SIG-M5 (cell line): Measurements from ENCODE around the gene CAPN5.
"Not testable (repeated sequence)": the region's sequence is repeated elsewhere in the genome, so short reads cannot be mapped to it uniquely, and the experiment has no call there.

Source experiments
- DNase-seq: peaks from one replicate; lab custom pipeline; 2025; lab: John Stamatoyannopoulos, UW

Gene CAPN5

DNA sequence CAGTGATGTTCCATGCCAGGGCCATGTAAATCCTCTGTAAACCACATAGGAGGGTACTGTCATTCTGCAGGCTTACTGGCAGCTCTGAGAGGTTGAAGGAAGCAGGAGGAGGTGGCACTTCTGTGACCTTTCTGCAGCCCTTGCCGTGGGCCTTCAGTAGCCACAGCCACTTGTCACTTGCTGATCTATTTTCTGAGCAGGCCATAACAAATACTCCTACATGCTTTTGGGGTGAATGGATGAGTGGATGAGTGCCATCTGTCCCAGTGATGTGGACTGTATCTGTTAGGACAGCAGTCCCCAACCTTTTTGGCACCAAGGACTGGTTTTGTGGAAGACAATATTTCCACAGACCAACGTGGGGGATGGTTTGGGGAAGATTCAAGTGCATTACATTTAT is 22.4 kb upstream of the CAPN5 start:
- no peak for DNase-seq

DNA sequence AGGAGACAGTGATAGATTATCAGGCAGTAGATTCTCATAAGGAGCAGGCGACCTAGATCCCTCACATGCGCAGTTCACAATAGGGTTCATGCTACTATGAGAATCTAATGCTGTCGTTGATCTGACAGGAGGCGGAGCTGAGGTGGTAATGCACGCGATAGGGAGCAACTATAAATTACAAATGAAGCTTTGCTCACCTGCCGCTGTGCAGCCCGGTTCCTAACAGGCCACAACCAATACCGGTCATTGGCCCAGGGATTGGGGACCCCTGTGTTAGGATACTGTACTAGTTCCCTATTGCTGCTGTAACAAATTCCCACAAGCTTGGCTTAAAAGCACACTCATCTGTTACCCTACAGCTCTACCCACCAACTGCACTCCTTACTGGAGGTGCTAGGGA is 21.9 kb upstream of the CAPN5 start:
- no peak for DNase-seq

DNA sequence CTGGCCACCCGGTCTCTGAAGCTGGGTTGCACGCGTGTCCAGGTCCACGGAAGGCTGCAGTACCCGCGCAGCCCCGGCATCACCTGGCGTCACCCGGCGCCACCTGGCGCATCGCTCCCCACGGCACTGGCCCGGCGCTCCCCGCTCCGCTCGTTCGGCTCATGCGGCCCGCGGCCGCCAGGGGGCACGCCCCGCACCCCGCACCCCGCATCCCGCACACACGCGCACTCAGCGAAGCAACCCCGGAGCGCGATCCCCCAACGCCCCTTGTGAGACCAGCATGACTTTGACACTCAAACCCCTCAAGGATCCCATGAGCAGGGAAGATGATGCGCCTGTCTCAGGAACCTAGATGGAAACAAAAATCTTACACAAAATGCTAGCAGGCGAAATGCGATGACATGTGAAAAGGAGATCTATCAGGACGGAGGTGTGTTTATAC is 20.7 kb upstream of the CAPN5 start:
- no peak for DNase-seq

- peak; percentile 51 for DNase-seq
Measured at GRCh38 chr11:77047007-77047927, 19.5 kb upstream of the CAPN5 start.

DNA sequence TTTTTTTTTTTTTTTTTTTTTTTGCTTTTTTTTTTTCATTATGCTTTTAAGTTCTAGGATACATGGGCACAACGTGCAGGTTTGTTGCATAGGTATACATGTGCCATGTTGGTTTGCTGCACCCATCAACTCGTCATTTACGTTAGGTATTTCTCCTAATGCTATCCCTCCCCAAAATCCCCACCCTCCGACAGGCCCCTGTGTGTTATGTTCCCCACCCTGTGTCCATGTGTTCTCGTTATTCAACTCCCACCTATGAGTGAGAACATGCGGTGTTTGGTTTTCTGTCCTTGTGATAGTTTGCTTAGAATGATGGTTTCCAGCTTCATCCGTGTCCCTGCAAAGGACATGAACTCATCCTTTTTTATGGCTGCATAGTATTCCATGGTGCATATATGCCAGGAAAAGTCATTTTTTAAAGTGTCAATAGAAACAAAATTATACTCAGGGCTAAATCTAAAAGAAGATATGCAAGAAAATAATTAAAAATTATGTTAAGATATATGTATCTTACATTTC is 18.8 kb upstream of the CAPN5 start:
- not testable (repeated sequence) for DNase-seq

GRCh38 chr11:77049026-77049425 is 17.7 kb upstream of the CAPN5 start:
- DNase-seq = no peak

GRCh38 chr11:77051511-77051910 is 15.3 kb upstream of the CAPN5 start:
- no peak for DNase-seq

- no peak for DNase-seq
Measured at GRCh38 chr11:77052518-77052917, 14.3 kb upstream of the CAPN5 start.

- no peak for DNase-seq
Measured at GRCh38 chr11:77053217-77054015, 13.4 kb upstream of the CAPN5 start.

- no peak for DNase-seq
Measured at GRCh38 chr11:77054084-77054483, 12.7 kb upstream of the CAPN5 start.

DNA sequence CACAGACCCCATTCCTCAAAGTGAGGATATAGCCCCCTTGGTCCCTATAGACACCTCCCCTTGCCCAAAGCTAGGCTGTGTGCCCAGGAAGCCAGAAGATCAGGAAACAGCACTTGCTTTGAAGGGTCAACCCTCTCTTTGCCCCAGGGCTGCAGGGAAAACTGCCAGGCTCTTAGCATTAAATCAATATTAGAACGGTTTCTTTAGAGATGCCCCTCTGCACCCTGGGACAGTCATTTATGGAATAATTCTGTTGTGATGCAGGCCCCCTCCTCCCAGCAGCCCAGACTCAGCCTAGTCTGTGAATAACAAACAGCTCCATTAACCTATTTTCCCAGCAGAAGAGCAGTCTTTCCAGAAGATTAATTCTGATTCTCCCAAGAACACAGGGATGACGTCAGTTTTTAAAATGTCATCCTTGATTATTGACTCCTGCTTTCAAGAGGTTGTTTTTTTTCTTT is 11.6 kb upstream of the CAPN5 start:
- DNase-seq = no peak

DNA sequence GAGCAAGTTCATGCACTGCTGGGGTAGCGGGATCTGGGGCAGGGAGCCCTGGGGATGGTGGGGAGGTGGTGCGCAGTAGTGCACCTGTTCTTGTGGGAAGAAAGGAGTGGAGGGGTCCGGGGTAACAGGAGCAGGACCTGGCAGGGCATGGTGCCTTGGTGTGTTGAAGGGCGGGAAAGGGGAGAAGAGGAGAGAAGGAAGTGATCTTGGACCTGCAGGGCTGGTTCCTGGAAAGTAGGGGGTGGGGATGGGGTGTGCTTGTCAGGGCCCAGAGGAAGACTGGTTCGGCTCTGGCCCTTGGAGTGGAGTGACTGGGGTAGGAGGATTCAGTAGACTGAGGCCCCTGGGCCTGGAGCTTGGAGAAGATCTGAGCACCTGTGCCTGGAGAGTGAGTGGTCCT is 10.9 kb upstream of the CAPN5 start:
- DNase-seq = no peak

DNA sequence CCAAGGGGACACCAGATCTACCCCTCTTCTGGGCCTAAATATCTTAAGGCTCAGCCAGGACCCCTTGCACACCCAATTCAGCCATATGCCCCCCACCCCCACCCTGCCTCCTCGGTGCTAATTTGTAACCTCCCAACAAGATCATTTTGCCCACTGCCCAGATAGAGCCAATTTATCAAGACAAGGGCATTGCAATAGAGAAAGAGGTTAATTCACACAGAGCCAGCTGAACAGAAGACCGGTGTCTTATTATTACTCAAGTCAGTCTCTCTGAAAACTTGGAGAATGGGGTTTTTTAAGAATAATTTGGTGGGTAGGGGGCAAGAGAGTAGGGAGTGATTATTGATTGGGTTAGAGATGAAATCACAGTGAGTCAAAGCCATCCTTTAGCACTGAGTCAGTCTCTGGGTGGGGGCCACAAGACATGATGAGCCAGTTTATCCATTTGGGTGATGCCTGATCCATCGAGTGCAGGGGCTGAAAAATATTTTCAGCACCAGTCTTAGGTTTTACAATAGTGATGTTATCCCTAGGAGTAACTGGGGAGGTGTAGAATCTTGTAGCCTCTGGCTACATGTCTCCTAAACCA is 9.9 kb upstream of the CAPN5 start:
- no peak for DNase-seq

- no peak for DNase-seq
Measured at GRCh38 chr11:77057938-77058474, 8.8 kb upstream of the CAPN5 start.

DNA sequence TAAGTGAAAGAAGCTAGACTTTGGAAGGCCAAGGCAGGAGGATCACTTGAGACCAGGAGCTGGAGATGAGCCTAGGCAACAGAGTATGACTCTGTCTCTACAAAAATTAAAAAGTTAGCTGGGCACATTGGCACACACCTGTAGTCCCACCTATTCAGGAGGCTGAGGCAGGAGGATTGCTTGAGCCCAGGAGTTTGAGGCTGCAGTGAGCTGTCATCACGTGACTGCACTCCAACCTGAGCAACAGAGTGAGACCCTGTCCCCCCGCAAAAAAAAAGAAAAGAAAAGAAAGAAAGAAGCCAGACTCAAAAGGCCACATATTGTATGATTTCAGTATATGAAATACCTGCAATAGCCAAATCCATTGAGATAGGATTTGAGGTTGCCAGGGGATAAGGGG is 7.9 kb upstream of the CAPN5 start:
- DNase-seq = no peak

DNA sequence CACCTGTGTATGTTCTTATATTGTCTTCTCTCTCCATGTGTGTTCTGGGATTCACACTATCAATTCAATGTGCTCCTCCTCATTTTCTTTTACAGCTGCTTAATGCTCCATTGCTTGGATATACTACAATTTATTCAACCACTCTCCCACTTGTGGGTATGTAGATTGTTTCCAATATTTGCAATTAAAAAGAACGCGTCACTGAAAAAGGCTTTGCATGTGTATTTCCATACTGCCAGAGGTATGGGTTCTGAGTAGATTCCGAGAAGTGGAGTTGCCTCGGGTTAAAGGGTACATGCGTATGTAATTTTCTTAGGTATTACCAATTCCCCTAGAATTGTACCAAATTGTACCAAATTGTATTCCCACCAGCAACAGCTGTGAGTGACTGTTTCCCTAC is 7.0 kb upstream of the CAPN5 start:
- no peak for DNase-seq

DNA sequence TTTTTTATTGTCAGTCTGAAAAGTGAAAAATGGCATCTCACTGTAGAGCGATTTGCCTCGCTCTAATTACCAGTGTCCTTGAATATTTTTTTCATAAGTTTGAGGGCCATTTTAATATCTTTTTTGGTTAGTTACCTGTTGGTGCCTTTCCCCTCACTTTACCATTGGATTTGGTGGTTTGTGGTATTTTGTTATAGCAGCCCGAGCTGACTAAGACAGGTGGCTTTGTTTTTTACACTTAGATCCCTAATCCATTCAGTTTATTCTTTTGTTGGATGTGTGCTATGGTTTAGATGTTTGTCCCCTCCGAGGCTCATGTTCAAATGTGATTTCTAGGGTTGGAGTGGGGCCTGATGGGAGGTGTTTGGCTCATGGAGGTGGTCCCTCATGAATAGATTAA is 6.5 kb upstream of the CAPN5 start:
- DNase-seq = no peak

DNA sequence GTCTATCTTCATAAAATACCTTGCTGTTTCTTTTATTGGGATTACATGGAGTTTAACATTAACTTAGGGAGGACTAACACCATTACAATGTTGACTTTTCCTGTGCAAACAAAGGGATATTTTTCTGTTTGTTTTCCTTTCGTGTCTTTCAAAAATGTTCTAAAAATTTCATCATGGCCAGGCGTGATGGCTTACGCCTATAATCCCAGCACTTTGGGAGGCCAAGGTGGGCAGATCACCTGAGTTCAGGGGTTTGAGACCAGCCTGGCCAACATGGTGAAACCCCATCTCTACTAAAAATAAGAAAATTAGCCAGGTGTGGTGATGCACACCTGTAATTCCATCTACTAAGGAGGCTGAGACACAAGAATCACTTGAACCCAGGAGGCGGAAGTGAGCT is 5.5 kb upstream of the CAPN5 start:
- DNase-seq = not testable (repeated sequence)

- no peak for DNase-seq
Measured at GRCh38 chr11:77062924-77063323, 3.8 kb upstream of the CAPN5 start.

DNA sequence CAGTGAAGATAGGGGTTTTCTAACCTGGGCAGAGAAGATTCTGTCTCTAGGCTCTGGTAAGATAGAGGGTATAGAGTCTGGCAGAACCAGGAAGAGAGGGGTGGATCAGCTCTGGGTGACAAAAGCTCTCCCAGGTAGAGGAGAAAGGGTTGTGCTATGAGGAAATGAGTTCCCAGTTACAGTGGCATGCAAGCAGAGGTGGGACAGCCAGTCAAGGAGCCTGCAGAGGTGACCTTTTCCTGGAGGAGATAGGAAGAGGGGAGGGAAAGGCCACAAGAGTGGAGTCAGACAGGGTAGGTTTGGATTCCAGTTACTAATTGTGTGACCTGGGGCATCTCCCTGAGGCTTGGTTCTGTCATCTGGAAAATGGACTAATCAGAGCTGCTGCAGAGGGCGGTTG is 3.4 kb upstream of the CAPN5 start:
- no peak for DNase-seq

- no peak for DNase-seq
Measured at GRCh38 chr11:77063861-77064260, 2.9 kb upstream of the CAPN5 start.

GRCh38 chr11:77064648-77065217 is 2.0 kb upstream of the CAPN5 start:
- no peak for DNase-seq
